ENCODE data around the gene NUDT19. TPM values are rescaled to one million over a fixed set of nuclear protein-coding genes. Genes with fewer than 3 reads are reported as not detected.

The NUDT19 gene
- total RNA-seq, 4 donors from 2014 or later, result 14.2 to 25.1 (median 18.6) TPM

Other genes starting within 250 kb of the NUDT19 start
- 10 to 100 TPM; 60.1 to 93.0 (median 68.3) TPM for gene PDCD5, start 110.6 kb upstream of the NUDT19 start, total RNA-seq
- 10 to 100 TPM; 26.4 to 36.2 (median 30.8) TPM for gene ANKRD27, start 16.6 kb upstream of the NUDT19 start, total RNA-seq
- 1 to 10 TPM in 2 of 4 donors, under 1 TPM in 2; 0.72 to 3.8 (median 1.3) TPM for gene RGS9BP, start 16.0 kb upstream of the NUDT19 start, total RNA-seq
- gene TDRD12, start 27.9 kb downstream of the NUDT19 start, total RNA-seq, result 1 to 10 TPM in 3 of 4 donors, under 1 TPM in 1; 0.42 to 4.7 (median 2.4) TPM
- gene SLC7A9, start 177.9 kb downstream of the NUDT19 start, total RNA-seq, result 1 to 10 TPM in 2 of 4 donors, under 1 TPM in 1, not detected in 1; 0.40 to 1.7 (median 1.1) TPM

Measured in suprapubic skin (tissue), 4 donors.